ENCODE measurements around the gene AUTS2.

AUTS2 gene

DNA sequence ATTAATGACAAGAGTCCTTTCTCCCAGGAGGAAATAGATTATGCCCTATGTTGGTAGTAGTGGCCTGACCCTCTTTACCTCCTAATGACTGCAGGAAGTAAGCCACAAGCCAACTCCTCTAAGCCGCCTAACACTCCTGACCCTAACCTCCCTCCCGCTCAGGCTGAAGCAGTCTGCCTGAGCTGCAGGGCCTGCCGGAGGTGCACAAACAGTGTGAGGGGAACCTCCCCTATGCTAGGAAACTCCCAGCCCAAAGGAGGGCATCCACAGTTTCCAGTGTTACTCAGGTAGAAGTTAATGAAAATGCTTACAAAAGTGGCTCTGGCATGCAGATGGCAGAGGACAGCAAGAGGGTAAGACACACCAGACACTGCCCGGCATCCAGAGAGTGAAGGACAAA lies 1239.3 kb downstream of the AUTS2 start:
- DNase-seq, result no peak

DNA sequence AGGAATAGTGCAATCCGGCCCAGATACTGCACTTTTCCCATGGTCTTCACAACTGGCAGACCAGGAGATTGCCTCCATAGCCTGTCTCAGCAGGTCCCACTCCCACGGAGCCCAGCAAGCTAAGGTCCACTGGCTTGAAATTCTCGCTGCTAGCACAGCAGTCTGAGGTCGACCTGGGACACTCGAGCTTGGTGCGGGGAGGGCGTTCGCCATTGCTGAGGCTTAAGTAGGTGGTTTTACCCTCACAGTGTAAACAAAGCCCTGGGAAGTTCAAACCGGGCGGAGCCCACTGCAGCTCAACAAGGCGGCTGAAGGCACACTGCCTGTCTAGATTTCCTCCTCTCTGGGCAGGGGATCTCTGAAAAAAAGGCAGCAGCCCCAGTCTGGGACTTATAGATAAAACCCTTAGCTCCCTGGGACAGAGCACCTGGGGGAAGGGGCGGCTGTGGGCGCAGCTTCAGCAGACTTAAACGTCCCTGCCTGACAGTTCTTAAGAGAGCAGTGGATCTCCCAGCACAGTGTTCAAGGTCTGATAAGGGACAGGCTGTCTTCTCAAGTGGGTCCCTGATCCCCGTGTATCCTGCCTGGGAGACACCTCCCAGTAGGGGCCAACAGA lies 1240.1 kb downstream of the AUTS2 start:
- no peak for DNase-seq

All from inflammatory macrophage treated with lipopolysaccharide for 1 hour (primary cell).